SK-N-SH (cell line): ENCODE results near the gene FSHR. TPM values are rescaled to one million over a fixed set of nuclear protein-coding genes. Genes with fewer than 3 reads are reported as not detected.

Source experiments
- CTCF ChIA-PET: fragments of 300-600, 350-600 bp; formaldehyde crosslinking; extraction: SDS; loops from one replicate; lab custom pipeline; 2021; lab: Yijun Ruan, JAX
- POLR2A ChIA-PET: fragments of 350-600 bp; sonication (Branson Sonifier 250); formaldehyde crosslinking; extraction: SDS; loops from one replicate; lab custom pipeline; 2020; ENCODE audit warnings: antibody characterized with exemption, inconsistent platforms; lab: Yijun Ruan, JAX
- DNase-seq: peaks from one replicate; pipeline ENCODE4 v3.0.0; 2012
- H2AFZ ChIP-seq: fragments of 200-600 bp; sonication (generic); 2 replicates; pipeline ENCODE4 v1.8.1; 2016; ENCODE audit warnings: antibody characterized with exemption, mild to moderate bottlenecking, low read depth
- H3F3A ChIP-seq: fragments of 200-600 bp; sonication (generic); replicated peaks from 2 replicates; pipeline ENCODE3; 2016; ENCODE audit warnings: antibody characterized with exemption, mild to moderate bottlenecking; ENCODE audit not compliant: insufficient read depth
- H3K27ac ChIP-seq, 2 experiments: fragments of 200-500 bp in 1 of 2; fragments of 200-600 bp in 1 of 2; sonication (Bioruptor generic) in 1 of 2; sonication (generic), shearing (Covaris generic) in 1 of 2; 2 replicates each; pipeline versions ENCODE4 v1.5.1 to v1.6.1; 2014 to 2016; ENCODE audit warnings: low read depth in 2 of 2, inconsistent platforms in 1 of 2, low read length in 1 of 2, mild to moderate bottlenecking in 1 of 2, mixed read lengths in 1 of 2
- H3K27me3 ChIP-seq: fragments of 200-600 bp; sonication (generic), shearing (Covaris generic); 2 replicates; pipeline ENCODE4 v1.6.1; 2016; ENCODE audit warnings: mixed run types; ENCODE audit not compliant: insufficient read depth
- H3K36me3 ChIP-seq, 2 experiments: fragments of 200-500 bp in 1 of 2; fragments of 200-600 bp in 1 of 2; sonication (Bioruptor generic) in 1 of 2; sonication (generic) in 1 of 2; replicated peaks in 1 of 2; 2 replicates each; pipeline versions ENCODE3 to v1.5.1; 2014 to 2016; ENCODE audit warnings: low read length in 1 of 2, mild to moderate bottlenecking in 1 of 2; ENCODE audit not compliant: insufficient read depth in 2 of 2, control insufficient read depth in 1 of 2
- H3K4me1 ChIP-seq, 2 experiments: fragments of 200-500 bp in 1 of 2; fragments of 200-600 bp in 1 of 2; sonication (Bioruptor generic) in 1 of 2; sonication (generic), shearing (Covaris generic) in 1 of 2; 2 replicates each; pipeline versions ENCODE4 v1.5.1 to v1.6.1; 2014 to 2016; ENCODE audit warnings: low read depth in 1 of 2, low read length in 1 of 2, mixed run types in 1 of 2; ENCODE audit not compliant: insufficient read depth in 2 of 2, control insufficient read depth in 1 of 2
- H3K4me2 ChIP-seq: fragments of 200-600 bp; sonication (generic), shearing (Covaris generic); 2 replicates; pipeline ENCODE4 v1.6.1; 2017; ENCODE audit warnings: mixed run types
- H3K4me3 ChIP-seq, 2 experiments: fragments of 200-500 bp in 1 of 2; fragments of 200-600 bp in 1 of 2; sonication (Bioruptor generic) in 1 of 2; sonication (generic), shearing (Covaris generic) in 1 of 2; 2 replicates each; pipeline versions ENCODE4 v1.5.1 to v1.8.1; 2014 to 2016; ENCODE audit warnings: low read depth in 2 of 2, inconsistent platforms in 1 of 2, low read length in 1 of 2, mild to moderate bottlenecking in 1 of 2, mixed read lengths in 1 of 2, moderate library complexity in 1 of 2
- H3K79me2 ChIP-seq: fragments of 200-600 bp; sonication (generic); 2 replicates; pipeline ENCODE4 v1.8.1; 2017; ENCODE audit warnings: mild to moderate bottlenecking; ENCODE audit not compliant: insufficient read depth
- H3K9ac ChIP-seq: fragments of 200-600 bp; sonication (generic); 2 replicates; pipeline ENCODE4 v1.6.1; 2017; ENCODE audit warnings: mixed run types
- H3K9me2 ChIP-seq: fragments of 200-600 bp; sonication (generic); 2 replicates; pipeline ENCODE4 v1.6.1; 2017; ENCODE audit warnings: mixed run types
- H3K9me3 ChIP-seq: fragments of 200-600 bp; sonication (generic); 2 replicates; pipeline ENCODE4 v1.6.1; 2017; ENCODE audit warnings: mixed run types, mild to moderate bottlenecking, moderate library complexity
- H4K20me1 ChIP-seq: fragments of 200-600 bp; sonication (generic); 2 replicates; pipeline ENCODE4 v1.6.1; 2017; ENCODE audit warnings: mild to moderate bottlenecking, mixed run types; ENCODE audit not compliant: insufficient read depth
- ELF1 ChIP-seq: IDR thresholded peaks from 2 replicates; pipeline ENCODE4 v1.4.0; 2012
- FOSL2 ChIP-seq: IDR thresholded peaks from 2 replicates; pipeline ENCODE4 v1.4.0; 2012; ENCODE audit warnings: low read depth, mild to moderate bottlenecking, moderate library complexity, borderline replicate concordance
- FOXJ3 ChIP-seq: sonication (generic); formaldehyde crosslinking; IDR thresholded peaks from 2 replicates; pipeline ENCODE4 v1.5.1; 2020; ENCODE audit warnings: mild to moderate bottlenecking, missing genetic modification reagents
- FOXM1 ChIP-seq: IDR thresholded peaks from 2 replicates; pipeline ENCODE4 v1.4.0; 2012; ENCODE audit warnings: low read depth, mild to moderate bottlenecking
- GATA2 ChIP-seq: sonication (generic); formaldehyde crosslinking; IDR thresholded peaks from 2 replicates; pipeline ENCODE4 v1.5.0; 2020; ENCODE audit warnings: mild to moderate bottlenecking, missing genetic modification reagents
- MAX ChIP-seq: IDR thresholded peaks from 2 replicates; pipeline ENCODE4 v1.4.0; 2012; ENCODE audit warnings: low read depth
- NRF1 ChIP-seq: IDR thresholded peaks from 2 replicates; pipeline ENCODE4 v1.6.1; 2012; ENCODE audit warnings: low read depth, mild to moderate bottlenecking, low read length
- RAD21 ChIP-seq: IDR thresholded peaks from 2 replicates; pipeline ENCODE4 v1.6.1; 2012; ENCODE audit warnings: mild to moderate bottlenecking, low read length
- TAF1 ChIP-seq: IDR thresholded peaks from 2 replicates; pipeline ENCODE4 v1.6.1; 2012; ENCODE audit warnings: low read depth, mild to moderate bottlenecking, low read length, moderate library complexity, borderline replicate concordance
- TEAD4 ChIP-seq: IDR thresholded peaks from 2 replicates; pipeline ENCODE4 v1.4.0; 2012; ENCODE audit warnings: mild to moderate bottlenecking, borderline replicate concordance; ENCODE audit not compliant: insufficient read depth
- ZBTB33 ChIP-seq: IDR thresholded peaks from 2 replicates; pipeline ENCODE4 v1.4.0; 2012; ENCODE audit warnings: low read depth, borderline replicate concordance
- WGBS: methylation state at CpG from one replicate; pipeline ENCODE4 v1.1.6; 2017; ENCODE audit warnings: low lambda C conversion rate; 5-methylcytosine and 5-hydroxymethylcytosine counted together
- polyA plus RNA-seq, 3 experiments: library from polyadenylated mRNA; depleted of rRNA; stranded (reverse); fragments of >200 nt; gene quantifications; 2 replicates each; pipeline ENCODE4 v1.2.3, GENCODE V29; 2012

Gene FSHR
- polyA plus RNA-seq, 1 of the 3 experiments (the other 2 are of a cell fraction): not detected

DNA sequence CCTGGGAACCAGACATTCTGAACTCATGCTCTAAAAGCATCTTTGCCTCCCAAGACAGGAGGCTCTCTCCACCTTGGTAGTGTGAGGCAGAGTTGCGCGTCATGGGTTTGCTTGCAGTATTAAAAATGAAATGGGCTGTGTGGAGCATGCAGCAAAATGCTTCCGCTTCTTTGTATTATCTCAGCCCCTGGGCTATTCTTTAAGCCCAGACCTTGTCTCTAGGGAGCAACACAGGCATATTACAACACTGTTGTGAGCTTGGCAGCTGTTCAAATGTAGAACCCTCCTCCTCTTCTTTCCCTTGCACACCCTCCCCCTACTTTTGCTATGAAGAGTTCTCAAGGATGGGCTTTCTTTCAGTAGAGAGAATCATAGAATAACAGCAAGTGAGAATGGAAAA is 213.7 kb downstream of the FSHR start:
- 65% methylated on average over 3 of the region's 3 CpGs for WGBS
- ChIA-PET POLR2A (no interaction called here), CTCF (interaction anchor here (0.7 kb wide), 1 partner anchor 33 kb away, joined by 3 read pairs; no protein-coding TSS in a partner anchor)
- H3K9ac ChIP-seq: no peak overlapping the region
- H3K79me2 ChIP-seq: no peaks in the 10 kb centered on the region
- no peaks in the 10 kb centered on the region for H3K36me3 ChIP-seq
- H2AFZ ChIP-seq: no peak overlapping the region
- H3K9me2 ChIP-seq: no peaks in the 10 kb centered on the region
- H3K4me1 ChIP-seq: peaks cover 0 to 6% of the 10 kb centered on the region in 2 experiments; a peak in 2 of 4 replicates
- DNase-seq: peak; percentile 30
- TF ChIP-seq TEAD4 (no peak), GATA2 (CRISPR knock-in tag) (peak; percentile 30; the same call in 1 of the 2 replicates)
- no peak overlapping the region for H3K4me3 ChIP-seq
- no peaks in the 10 kb centered on the region for H3F3A ChIP-seq
- H3K9me3 ChIP-seq: no peaks in the 10 kb centered on the region
- H3K27ac ChIP-seq: no peak overlapping the region
- H3K27me3 ChIP-seq: no peaks in the 10 kb centered on the region
- H4K20me1 ChIP-seq: no peaks in the 10 kb centered on the region
- H3K4me2 ChIP-seq: no peak overlapping the region

DNA sequence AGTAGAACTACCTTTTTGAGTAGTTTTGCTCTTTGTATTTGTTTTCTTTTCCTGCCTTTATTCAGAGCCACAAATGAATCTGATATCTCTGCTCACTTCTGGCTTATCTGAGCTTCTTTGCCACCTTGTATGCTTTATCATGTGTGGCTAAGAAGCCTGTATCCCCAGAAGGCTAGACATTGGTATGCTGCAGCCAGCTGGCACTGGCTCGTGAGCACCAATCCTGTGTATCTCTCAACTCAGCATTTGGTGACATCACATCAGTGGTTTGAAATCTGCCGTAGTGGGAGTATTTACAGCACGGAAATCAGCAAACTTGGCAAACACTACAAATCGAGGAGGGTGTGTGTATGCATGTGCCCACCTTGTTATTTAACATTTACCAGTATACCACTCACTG is 215.1 kb downstream of the FSHR start:
- no peaks in the 10 kb centered on the region for H4K20me1 ChIP-seq
- no peak overlapping the region for H3K4me2 ChIP-seq
- DNase-seq: no peak
- no peak overlapping the region for H3K4me3 ChIP-seq
- H3K36me3 ChIP-seq: no peaks in the 10 kb centered on the region
- H3K27me3 ChIP-seq: no peaks in the 10 kb centered on the region
- no peak overlapping the region for H2AFZ ChIP-seq
- ChIA-PET CTCF (no interaction called here), POLR2A (no interaction called here)
- H3K27ac ChIP-seq: no peak overlapping the region
- no peak for TF ChIP-seq ZBTB33
- TF ChIP-seq RAD21: no peak
- no peak for TF ChIP-seq MAX
- no peaks in the 10 kb centered on the region for H3K79me2 ChIP-seq
- H3K9ac ChIP-seq: no peak overlapping the region
- peaks cover 0 to 7% of the 10 kb centered on the region in 2 experiments; a peak in 2 of 4 replicates for H3K4me1 ChIP-seq
- WGBS: 50% methylated on average over 4 of the region's 4 CpGs
- no peaks in the 10 kb centered on the region for H3K9me3 ChIP-seq
- no peaks in the 10 kb centered on the region for H3K9me2 ChIP-seq
- no peaks in the 10 kb centered on the region for H3F3A ChIP-seq

GRCh38 chr2:48938231-48938630 is 216.1 kb downstream of the FSHR start:
- H3F3A ChIP-seq: no peaks in the 10 kb centered on the region
- H3K4me2 ChIP-seq: no peak overlapping the region
- TF ChIP-seq FOXM1 (no peak), FOXJ3 (CRISPR knock-in tag) (no peak), TAF1 (no peak), NRF1 (no peak), ELF1 (no peak), FOSL2 (no peak)
- H3K9me2 ChIP-seq: no peaks in the 10 kb centered on the region
- no peaks in the 10 kb centered on the region for H3K9me3 ChIP-seq
- H3K27me3 ChIP-seq: no peaks in the 10 kb centered on the region
- H4K20me1 ChIP-seq: no peaks in the 10 kb centered on the region
- WGBS: 50% methylated on average over 4 of the region's 4 CpGs
- H2AFZ ChIP-seq: no peak overlapping the region
- H3K79me2 ChIP-seq: no peaks in the 10 kb centered on the region
- no peak for DNase-seq
- no peaks in the 10 kb centered on the region for H3K36me3 ChIP-seq
- ChIA-PET POLR2A (no interaction called here), CTCF (no interaction called here)
- no peak overlapping the region for H3K4me3 ChIP-seq
- no peak overlapping the region for H3K27ac ChIP-seq
- H3K9ac ChIP-seq: no peak overlapping the region
- peaks cover 0 to 9% of the 10 kb centered on the region in 2 experiments; a peak in 2 of 4 replicates for H3K4me1 ChIP-seq
